Lower lobe of right lung (tissue), 2 donors: ENCODE data around the gene PREPL. TPM values are rescaled to one million over a fixed set of nuclear protein-coding genes. Genes with fewer than 3 reads are reported as not detected.

Experiments used
- ATAC-seq, 2 donors: fragments of 200-7000 bp; cut with Tn5 transposase; one replicate each; pipeline ENCODE4 v1.9.1; 2020 to 2022; ENCODE audit warnings: mild to moderate bottlenecking in 2 of 2, moderate library complexity in 2 of 2
- DNase-seq: peaks from one replicate; pipeline ENCODE4 v3.0.0-alpha.2; 2020
- H3K27ac ChIP-seq: fragments of 200-600 bp; one replicate; pipeline ENCODE4 v1.8.0; 2022
- H3K27me3 ChIP-seq: fragments of 200-600 bp; one replicate; pipeline ENCODE4 v1.8.0; 2022; ENCODE audit warnings: low read depth
- H3K36me3 ChIP-seq: fragments of 200-600 bp; one replicate; pipeline ENCODE4 v1.8.0; 2022; ENCODE audit warnings: mild to moderate bottlenecking
- H3K4me1 ChIP-seq: fragments of 200-600 bp; one replicate; pipeline ENCODE4 v1.8.0; 2022
- H3K4me3 ChIP-seq: fragments of 200-600 bp; one replicate; pipeline ENCODE4 v1.8.0; 2022; ENCODE audit warnings: mild to moderate bottlenecking
- H3K9me3 ChIP-seq: fragments of 200-600 bp; one replicate; pipeline ENCODE4 v1.8.0; 2022
- CTCF ChIP-seq: fragments of 200-600 bp; IDR thresholded peaks from one replicate; pipeline ENCODE4 v1.8.0; 2022; ENCODE audit warnings: antibody characterized with exemption, mild to moderate bottlenecking
- intact Hi-C: fragments of 100-400 bp; cut with DNase I; formaldehyde crosslinking; loops from one replicate; pipeline ENCODE4 v1.11.0; 2022
- total RNA-seq: library from RNA; stranded (reverse); fragmentation: NEBNext Ultra II Directional; extraction: Animal tissue kit (Norgen Biotek cat#: 25700); gene quantifications from one replicate; pipeline ENCODE4 v1.2.1, GENCODE V29; 2021
- donor health status: DM: no; HTN: yes; CAD: no; lungs with severe emphysema.

PREPL gene
- total RNA-seq, 1 donor from 2014 or later: 44.2 TPM

DNA sequence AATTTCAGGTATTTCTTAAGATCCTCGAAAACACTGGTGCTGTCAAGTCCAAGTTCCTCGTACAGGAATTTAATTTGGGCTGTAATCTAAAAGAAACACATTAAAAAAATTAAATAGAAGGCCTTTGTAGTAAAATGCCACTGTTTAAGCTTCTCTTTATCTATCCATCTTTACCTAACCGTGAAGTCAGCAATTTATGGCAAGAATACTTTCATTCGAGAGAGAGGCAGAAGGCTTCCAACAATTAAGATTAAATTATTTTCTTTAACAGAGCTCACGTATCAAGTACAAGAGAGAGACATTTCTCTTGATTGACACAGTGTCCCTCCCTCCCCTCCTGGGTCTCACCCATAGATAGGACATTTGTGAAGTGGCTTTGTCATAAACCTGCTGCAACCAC, 39.9 kb downstream of the PREPL start:
- ATAC-seq (no peak), DNase-seq (no peak)
- TF ChIP-seq CTCF: no peak
- no peaks in the 10 kb centered on the region for H3K27me3 ChIP-seq
- intact Hi-C loops: no loop called here
- no peaks in the 10 kb centered on the region for H3K9me3 ChIP-seq
- H3K27ac ChIP-seq: no peak overlapping the region
- H3K4me3 ChIP-seq: no peak overlapping the region
- H3K36me3 ChIP-seq: peaks cover 92% of the 10 kb centered on the region
- no peaks in the 10 kb centered on the region for H3K4me1 ChIP-seq

DNA sequence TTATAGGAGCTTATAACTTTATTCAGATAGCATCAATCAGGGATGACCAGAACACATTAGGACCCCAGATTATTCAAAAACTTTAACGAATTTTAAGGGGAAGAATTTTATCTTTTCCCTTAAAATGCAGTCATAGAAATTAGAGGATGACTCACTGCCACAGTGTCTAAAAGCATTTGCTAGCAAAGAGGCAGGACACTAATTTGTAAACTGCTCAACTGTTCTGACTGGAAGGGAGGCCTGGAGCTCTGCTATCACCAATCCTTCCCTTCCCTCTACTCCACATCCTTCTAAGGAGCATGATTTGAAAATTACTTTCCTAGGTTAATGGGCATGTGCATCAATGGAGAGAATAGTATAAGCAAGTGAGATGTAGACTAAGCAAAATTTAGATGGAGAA, 40.5 kb downstream of the PREPL start:
- H3K4me1 ChIP-seq: no peaks in the 10 kb centered on the region
- no peaks in the 10 kb centered on the region for H3K27me3 ChIP-seq
- intact Hi-C loops: no loop called here
- ATAC-seq: no peak
- TF ChIP-seq CTCF: no peak
- H3K4me3 ChIP-seq: no peak overlapping the region
- DNase-seq: no peak
- no peak overlapping the region for H3K27ac ChIP-seq
- H3K9me3 ChIP-seq: no peaks in the 10 kb centered on the region
- peaks cover 92% of the 10 kb centered on the region for H3K36me3 ChIP-seq

DNA sequence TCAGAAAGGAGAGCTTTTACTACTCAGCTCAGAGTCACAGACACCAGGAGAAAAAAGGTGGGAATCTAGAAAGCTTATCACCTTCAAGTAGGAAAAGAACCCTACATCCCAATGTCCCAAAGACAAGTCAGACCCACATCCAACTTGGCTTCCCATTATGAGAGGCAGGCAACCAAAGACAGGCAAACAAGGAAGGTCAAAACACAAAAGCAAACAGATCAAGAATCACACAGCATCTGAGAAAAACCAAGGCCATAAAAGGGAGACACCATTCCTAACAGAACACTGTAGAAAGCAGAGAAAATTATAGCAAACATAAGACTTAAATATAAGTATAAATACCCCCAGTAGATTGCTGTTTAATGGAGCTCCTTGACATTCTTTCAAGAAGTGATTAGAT, 45.3 kb downstream of the PREPL start:
- Histone ChIP-seq H3K27me3 (no peaks in the 10 kb centered on the region), H3K4me3 (no peak overlapping the region), H3K36me3 (peaks cover 68% of the 10 kb centered on the region), H3K9me3 (peaks cover 16% of the 10 kb centered on the region), H3K27ac (no peak overlapping the region), H3K4me1 (no peaks in the 10 kb centered on the region)
- no peak for DNase-seq
- TF ChIP-seq CTCF: no peak
- ATAC-seq: no peak
- intact Hi-C loops: no loop called here

DNA sequence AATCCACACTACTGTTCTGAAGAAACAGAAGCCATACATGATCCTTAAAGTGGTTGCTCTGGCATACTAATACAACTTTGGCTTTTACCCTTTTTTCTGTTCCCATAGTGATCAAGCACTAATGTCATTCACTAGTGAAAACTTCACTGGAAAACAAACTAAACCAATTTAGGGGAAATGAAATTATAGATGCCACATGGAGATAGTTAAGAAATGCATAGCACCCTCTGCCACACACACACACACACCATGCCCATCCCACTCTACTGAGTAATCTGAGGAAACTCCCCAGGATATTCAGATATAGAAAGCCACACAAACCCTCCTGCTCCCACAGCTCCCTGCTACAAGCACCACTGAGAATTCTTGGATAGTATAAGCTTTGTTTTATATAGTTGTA, 46.9 kb downstream of the PREPL start:
- intact Hi-C loops: no loop called here
- no peak overlapping the region for H3K27ac ChIP-seq
- no peak for ATAC-seq
- H3K36me3 ChIP-seq: peaks cover 52% of the 10 kb centered on the region
- peaks cover 31% of the 10 kb centered on the region for H3K9me3 ChIP-seq
- no peak overlapping the region for H3K4me3 ChIP-seq
- DNase-seq: no peak
- H3K4me1 ChIP-seq: no peaks in the 10 kb centered on the region
- no peak for TF ChIP-seq CTCF
- H3K27me3 ChIP-seq: no peaks in the 10 kb centered on the region

GRCh38 chr2:44310287-44310686, 51.0 kb downstream of the PREPL start:
- Histone ChIP-seq H3K27ac (no peak overlapping the region), H3K4me3 (no peak overlapping the region), H3K27me3 (no peaks in the 10 kb centered on the region), H3K36me3 (peaks cover 20% of the 10 kb centered on the region), H3K9me3 (peaks cover 31% of the 10 kb centered on the region), H3K4me1 (no peaks in the 10 kb centered on the region)
- intact Hi-C loops: no loop called here
- TF ChIP-seq CTCF: no peak
- no peak for ATAC-seq
- DNase-seq: no peak

DNA sequence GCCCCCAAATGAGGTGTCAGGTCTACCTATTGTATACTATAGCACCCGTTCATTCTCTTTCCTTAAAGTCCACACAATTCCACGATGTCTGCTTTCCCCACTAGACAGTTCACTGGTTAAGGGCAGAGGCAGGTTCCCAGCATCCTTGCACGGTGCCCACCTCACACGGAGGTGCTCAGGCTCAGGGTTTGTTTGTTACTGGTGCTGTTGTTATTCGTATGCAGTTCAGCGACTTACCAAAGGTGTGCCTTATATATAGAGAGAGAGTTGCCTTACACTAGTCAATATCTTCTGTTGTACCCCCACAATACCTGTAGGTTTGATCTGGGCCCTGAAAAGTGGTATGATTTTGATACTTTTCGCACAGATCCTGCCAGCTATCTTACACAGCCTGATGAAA, 55.4 kb downstream of the PREPL start:
- H3K4me1 ChIP-seq: no peaks in the 10 kb centered on the region
- DNase-seq (no peak), ATAC-seq (no peak)
- no peaks in the 10 kb centered on the region for H3K36me3 ChIP-seq
- no peak overlapping the region for H3K27ac ChIP-seq
- no peaks in the 10 kb centered on the region for H3K27me3 ChIP-seq
- peaks cover 15% of the 10 kb centered on the region for H3K9me3 ChIP-seq
- TF ChIP-seq CTCF: no peak
- H3K4me3 ChIP-seq: no peak overlapping the region
- intact Hi-C loops: no loop called here
